Upper lobe of right lung (tissue), 1 donor: ENCODE data around the gene PLAAT2. TPM values are rescaled to one million over a fixed set of nuclear protein-coding genes. Genes with fewer than 3 reads are reported as not detected.
A peak's percentile ranks its signal among the peaks of the same experiment; 100 is the strongest.
"Not testable (repeated sequence)": the region's sequence is repeated elsewhere in the genome, so short reads cannot be mapped to it uniquely, and the experiment has no call there.

Source experiments
- ATAC-seq: fragments of 200-7000 bp; cut with Tn5 transposase; one replicate; pipeline ENCODE4 v1.9.1; 2020; ENCODE audit warnings: mild to moderate bottlenecking, moderate library complexity
- DNase-seq: peaks from one replicate; pipeline ENCODE4 v3.0.0-alpha.2; 2020
- H3K27ac ChIP-seq: fragments of 200-600 bp; one replicate; pipeline ENCODE4 v1.8.0; 2022
- H3K27me3 ChIP-seq: fragments of 200-600 bp; one replicate; pipeline ENCODE4 v1.8.0; 2022; ENCODE audit warnings: mild to moderate bottlenecking
- H3K36me3 ChIP-seq: fragments of 200-600 bp; one replicate; pipeline ENCODE4 v1.8.0; 2022
- H3K4me1 ChIP-seq: fragments of 200-600 bp; one replicate; pipeline ENCODE4 v1.8.0; 2022
- H3K4me3 ChIP-seq: fragments of 200-600 bp; one replicate; pipeline ENCODE4 v1.8.0; 2022; ENCODE audit warnings: mild to moderate bottlenecking
- H3K9me3 ChIP-seq: fragments of 200-600 bp; one replicate; pipeline ENCODE4 v1.8.0; 2022
- intact Hi-C: fragments of 100-400 bp; cut with DNase I; formaldehyde crosslinking; loops from one replicate; pipeline ENCODE4 v1.11.0; 2022
- total RNA-seq: library from RNA; stranded (reverse); fragmentation: NEBNext Ultra II Directional; extraction: Animal tissue kit (Norgen Biotek cat#: 25700); gene quantifications from one replicate; pipeline ENCODE4 v1.2.1, GENCODE V29; 2021
- TF ChIP-seq, protein P1 (sequence below): fragments of 200-600 bp; IDR thresholded peaks from one replicate; pipeline ENCODE4 v1.8.0; 2022; ENCODE audit warnings: antibody characterized with exemption
- donor health status: DM: no; HTN: yes; CAD: no; lungs with severe emphysema.

PLAAT2 gene
- total RNA-seq, 1 donor from 2014 or later: 4.2 TPM

- Histone ChIP-seq H3K9me3 (no peaks in the 10 kb centered on the region), H3K27me3 (no peaks in the 10 kb centered on the region), H3K4me3 (no peak overlapping the region), H3K36me3 (no peaks in the 10 kb centered on the region), H3K27ac (no peak overlapping the region), H3K4me1 (peaks cover 48% of the 10 kb centered on the region)
- ATAC-seq: peak; percentile 31
- intact Hi-C loops: no loop called here
- TF ChIP-seq, protein P1, sequence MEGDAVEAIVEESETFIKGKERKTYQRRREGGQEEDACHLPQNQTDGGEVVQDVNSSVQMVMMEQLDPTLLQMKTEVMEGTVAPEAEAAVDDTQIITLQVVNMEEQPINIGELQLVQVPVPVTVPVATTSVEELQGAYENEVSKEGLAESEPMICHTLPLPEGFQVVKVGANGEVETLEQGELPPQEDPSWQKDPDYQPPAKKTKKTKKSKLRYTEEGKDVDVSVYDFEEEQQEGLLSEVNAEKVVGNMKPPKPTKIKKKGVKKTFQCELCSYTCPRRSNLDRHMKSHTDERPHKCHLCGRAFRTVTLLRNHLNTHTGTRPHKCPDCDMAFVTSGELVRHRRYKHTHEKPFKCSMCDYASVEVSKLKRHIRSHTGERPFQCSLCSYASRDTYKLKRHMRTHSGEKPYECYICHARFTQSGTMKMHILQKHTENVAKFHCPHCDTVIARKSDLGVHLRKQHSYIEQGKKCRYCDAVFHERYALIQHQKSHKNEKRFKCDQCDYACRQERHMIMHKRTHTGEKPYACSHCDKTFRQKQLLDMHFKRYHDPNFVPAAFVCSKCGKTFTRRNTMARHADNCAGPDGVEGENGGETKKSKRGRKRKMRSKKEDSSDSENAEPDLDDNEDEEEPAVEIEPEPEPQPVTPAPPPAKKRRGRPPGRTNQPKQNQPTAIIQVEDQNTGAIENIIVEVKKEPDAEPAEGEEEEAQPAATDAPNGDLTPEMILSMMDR: no peak
- no peak for DNase-seq
Measured at GRCh38 chr11:63609536-63609935, 46.4 kb upstream of the PLAAT2 start.

- H3K36me3 ChIP-seq: no peaks in the 10 kb centered on the region
- intact Hi-C loops: no loop called here
- H3K4me1 ChIP-seq: peaks cover 48% of the 10 kb centered on the region
- no peaks in the 10 kb centered on the region for H3K9me3 ChIP-seq
- DNase-seq: no peak
- no peaks in the 10 kb centered on the region for H3K27me3 ChIP-seq
- TF ChIP-seq, protein P1: no peak
- no peak for ATAC-seq
- H3K4me3 ChIP-seq: no peak overlapping the region
- no peak overlapping the region for H3K27ac ChIP-seq
Measured at GRCh38 chr11:63608353-63609345, 45.5 kb upstream of the PLAAT2 start.

- no peak overlapping the region for H3K27ac ChIP-seq
- H3K9me3 ChIP-seq: no peaks in the 10 kb centered on the region
- no peak for DNase-seq
- peak; percentile 84 for ATAC-seq
- intact Hi-C loops: no loop called here
- TF ChIP-seq, protein P1: no peak
- H3K4me1 ChIP-seq: peaks cover 4% of the 10 kb centered on the region
- no peak overlapping the region for H3K4me3 ChIP-seq
- no peaks in the 10 kb centered on the region for H3K27me3 ChIP-seq
- H3K36me3 ChIP-seq: no peaks in the 10 kb centered on the region
Measured at GRCh38 chr11:63603180-63603518, 40.0 kb upstream of the PLAAT2 start.

- ATAC-seq, H3K4me1 ChIP-seq, intact Hi-C loops, H3K27me3 ChIP-seq, H3K27ac ChIP-seq, H3K4me3 ChIP-seq, H3K9me3 ChIP-seq, H3K36me3 ChIP-seq, DNase-seq: not testable (repeated sequence)
Measured at GRCh38 chr11:63602290-63603179, 39.4 kb upstream of the PLAAT2 start.

GRCh38 chr11:63599211-63600122, 36.3 kb upstream of the PLAAT2 start:
- intact Hi-C loops: no loop called here
- peaks cover 29% of the 10 kb centered on the region for H3K36me3 ChIP-seq
- DNase-seq (no peak), ATAC-seq (no peak)
- no peak overlapping the region for H3K4me3 ChIP-seq
- peaks cover 4% of the 10 kb centered on the region for H3K4me1 ChIP-seq
- H3K27me3 ChIP-seq: no peaks in the 10 kb centered on the region
- H3K27ac ChIP-seq: no peak overlapping the region
- no peaks in the 10 kb centered on the region for H3K9me3 ChIP-seq
- TF ChIP-seq, protein P1: no peak
